ENCODE results near the gene CFAP299.
"Not testable (repeated sequence)": the region's sequence is repeated elsewhere in the genome, so short reads cannot be mapped to it uniquely, and the experiment has no call there.

CFAP299 gene

GRCh38 chr4:80335554-80336358, at the start of gene CFAP299:
CFAP299 (plus strand) TSS chr4:80335730.
- Histone ChIP-seq H3K9ac (ENCODE audit: low read length) (no peak within 1 kb of the TSS), H3K27me3 (ENCODE audit: control insufficient read depth, insufficient read depth, low read length) (peaks cover 19% of the 10 kb centered on the region)

GRCh38 chr4:80286451-80286850, 49.1 kb upstream of the CFAP299 start:
- Histone ChIP-seq H3K4me3 (ENCODE audit: low read length) (no peak overlapping the region), H3K4me1 (ENCODE audit: control insufficient read depth, low read depth, low read length) (no peaks in the 10 kb centered on the region), H3K27me3 (ENCODE audit: control insufficient read depth, insufficient read depth, low read length) (no peaks in the 10 kb centered on the region), H3K27ac (ENCODE audit: low read length) (no peak overlapping the region), H3K9me3 (ENCODE audit: control insufficient read depth, low read depth, low read length) (no peaks in the 10 kb centered on the region), H3K9ac (ENCODE audit: low read length) (no peak overlapping the region), H3K36me3 (ENCODE audit: control insufficient read depth, low read depth, low read length) (no peaks in the 10 kb centered on the region)

More at GRCh38 chr4:80335554-80336358, at the start of gene CFAP299:
- Histone ChIP-seq H3K27ac (ENCODE audit: low read length) (no peak within 1 kb of the TSS), H3K36me3 (ENCODE audit: control insufficient read depth, low read depth, low read length) (no peaks in the 10 kb centered on the region), H3K4me1 (ENCODE audit: control insufficient read depth, low read depth, low read length) (peaks cover 3% of the 10 kb centered on the region), H3K9me3 (ENCODE audit: control insufficient read depth, low read depth, low read length) (no peaks in the 10 kb centered on the region), H3K4me3 (ENCODE audit: low read length) (peak within 1 kb of the TSS; percentile 84)

GRCh38 chr4:80290665-80291064, 44.9 kb upstream of the CFAP299 start:
- H3K27me3 ChIP-seq (ENCODE audit: control insufficient read depth, insufficient read depth, low read length); H3K9me3 ChIP-seq (ENCODE audit: control insufficient read depth, low read depth, low read length); H3K4me3 ChIP-seq (ENCODE audit: low read length); H3K4me1 ChIP-seq (ENCODE audit: control insufficient read depth, low read depth, low read length); H3K27ac ChIP-seq (ENCODE audit: low read length); H3K36me3 ChIP-seq (ENCODE audit: control insufficient read depth, low read depth, low read length); H3K9ac ChIP-seq (ENCODE audit: low read length): not testable (repeated sequence)

- no peaks in the 10 kb centered on the region for H3K9me3 ChIP-seq (ENCODE audit: control insufficient read depth, low read depth, low read length)
- no peak overlapping the region for H3K27ac ChIP-seq (ENCODE audit: low read length)
- no peaks in the 10 kb centered on the region for H3K36me3 ChIP-seq (ENCODE audit: control insufficient read depth, low read depth, low read length)
- no peaks in the 10 kb centered on the region for H3K4me1 ChIP-seq (ENCODE audit: control insufficient read depth, low read depth, low read length)
- H3K4me3 ChIP-seq (ENCODE audit: low read length): no peak overlapping the region
- no peaks in the 10 kb centered on the region for H3K27me3 ChIP-seq (ENCODE audit: control insufficient read depth, insufficient read depth, low read length)
- no peak overlapping the region for H3K9ac ChIP-seq (ENCODE audit: low read length)
These were observed 41.3 kb upstream of the CFAP299 start for GRCh38 chr4:80294206-80294605.

- Histone ChIP-seq H3K4me3 (ENCODE audit: low read length) (no peak overlapping the region), H3K9ac (ENCODE audit: low read length) (no peak overlapping the region), H3K27ac (ENCODE audit: low read length) (no peak overlapping the region)
These were observed 40.2 kb upstream of the CFAP299 start for GRCh38 chr4:80295336-80295735.

GRCh38 chr4:80295826-80296225, 39.7 kb upstream of the CFAP299 start:
- Histone ChIP-seq H3K27me3 (ENCODE audit: control insufficient read depth, insufficient read depth, low read length) (no peaks in the 10 kb centered on the region), H3K9ac (ENCODE audit: low read length) (no peak overlapping the region), H3K4me1 (ENCODE audit: control insufficient read depth, low read depth, low read length) (no peaks in the 10 kb centered on the region), H3K36me3 (ENCODE audit: control insufficient read depth, low read depth, low read length) (no peaks in the 10 kb centered on the region), H3K9me3 (ENCODE audit: control insufficient read depth, low read depth, low read length) (no peaks in the 10 kb centered on the region), H3K4me3 (ENCODE audit: low read length) (no peak overlapping the region), H3K27ac (ENCODE audit: low read length) (no peak overlapping the region)

More at GRCh38 chr4:80295336-80295735, 40.2 kb upstream of the CFAP299 start:
- Histone ChIP-seq H3K9me3 (ENCODE audit: control insufficient read depth, low read depth, low read length) (no peaks in the 10 kb centered on the region), H3K27me3 (ENCODE audit: control insufficient read depth, insufficient read depth, low read length) (no peaks in the 10 kb centered on the region), H3K4me1 (ENCODE audit: control insufficient read depth, low read depth, low read length) (no peaks in the 10 kb centered on the region), H3K36me3 (ENCODE audit: control insufficient read depth, low read depth, low read length) (no peaks in the 10 kb centered on the region)

DNA sequence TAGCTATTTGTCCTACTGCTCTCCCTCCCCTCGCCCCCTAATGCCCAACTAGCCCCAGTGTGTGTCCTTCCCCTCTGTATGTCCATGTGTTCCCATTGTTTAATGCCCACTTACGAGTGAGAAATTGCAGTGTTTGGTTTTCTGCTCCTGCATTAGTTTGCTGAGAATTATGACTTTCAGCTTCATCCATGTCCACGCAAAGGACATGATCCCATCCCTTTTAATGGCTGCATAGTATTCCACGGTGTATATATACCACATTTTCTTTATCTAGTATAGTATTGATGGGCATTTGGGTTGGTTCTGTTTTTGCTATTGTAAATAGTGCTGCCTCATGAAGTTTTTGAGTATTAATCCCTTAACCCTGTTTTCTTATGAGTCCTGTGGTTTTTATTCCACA, 33.6 kb upstream of the CFAP299 start:
- no peaks in the 10 kb centered on the region for H3K27me3 ChIP-seq (ENCODE audit: control insufficient read depth, insufficient read depth, low read length)
- no peak overlapping the region for H3K4me3 ChIP-seq (ENCODE audit: low read length)
- H3K4me1 ChIP-seq (ENCODE audit: control insufficient read depth, low read depth, low read length): peaks cover 5% of the 10 kb centered on the region
- no peaks in the 10 kb centered on the region for H3K9me3 ChIP-seq (ENCODE audit: control insufficient read depth, low read depth, low read length)
- H3K36me3 ChIP-seq (ENCODE audit: control insufficient read depth, low read depth, low read length): no peaks in the 10 kb centered on the region
- H3K27ac ChIP-seq (ENCODE audit: low read length): no peak overlapping the region
- H3K9ac ChIP-seq (ENCODE audit: low read length): no peak overlapping the region

DNA sequence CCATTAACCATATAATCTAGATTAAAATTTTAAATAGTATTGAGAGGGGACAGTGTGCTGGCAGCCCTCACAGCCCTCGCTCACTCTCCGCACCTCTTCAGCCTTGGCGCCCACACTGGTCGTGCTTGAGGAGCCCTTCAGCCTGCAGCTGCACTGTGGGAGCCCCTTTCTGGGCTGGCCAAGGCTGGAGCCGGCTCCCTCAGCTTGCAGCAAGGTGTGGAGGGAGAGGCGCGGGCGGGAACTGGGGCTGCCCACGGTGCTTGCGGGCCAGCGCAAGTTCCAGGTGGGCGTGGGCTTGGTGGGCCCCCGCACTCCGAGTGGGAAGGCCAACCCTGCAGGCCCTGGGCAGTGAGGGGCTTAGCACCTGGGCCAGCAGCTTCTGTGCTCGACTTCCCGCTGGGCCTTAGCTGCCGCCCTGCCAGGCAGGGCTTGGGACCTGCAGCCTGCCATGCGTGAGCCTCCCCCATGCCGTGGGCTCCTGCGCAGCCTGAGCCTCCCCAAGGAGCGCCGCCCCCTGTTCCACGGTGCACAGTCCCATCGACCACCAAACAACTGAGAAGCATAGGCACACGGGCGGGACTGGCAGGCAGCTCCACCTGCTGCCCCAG, 32.8 kb upstream of the CFAP299 start:
- H3K9ac ChIP-seq (ENCODE audit: low read length): no peak overlapping the region

DNA sequence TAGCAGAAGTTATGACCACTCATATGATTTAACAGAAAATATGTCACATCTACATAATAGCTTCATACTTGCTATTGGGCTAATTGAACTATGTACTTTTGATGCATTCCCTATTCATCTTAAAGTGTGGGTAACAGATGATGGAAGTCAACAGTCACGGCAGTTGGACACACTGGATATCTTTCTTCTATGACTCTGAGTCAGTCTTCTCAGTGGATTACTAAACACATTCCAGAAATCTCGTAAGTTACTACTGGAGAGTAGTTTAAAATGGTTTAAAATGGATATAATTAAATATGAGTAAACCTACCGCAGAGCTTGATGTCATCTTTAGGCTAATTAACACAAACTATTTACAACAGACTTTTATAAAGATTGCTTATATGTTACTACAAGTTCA, 30.1 kb upstream of the CFAP299 start:
- Histone ChIP-seq H3K4me3 (ENCODE audit: low read length) (no peak overlapping the region), H3K9me3 (ENCODE audit: control insufficient read depth, low read depth, low read length) (no peaks in the 10 kb centered on the region), H3K9ac (ENCODE audit: low read length) (no peak overlapping the region), H3K36me3 (ENCODE audit: control insufficient read depth, low read depth, low read length) (no peaks in the 10 kb centered on the region), H3K4me1 (ENCODE audit: control insufficient read depth, low read depth, low read length) (peaks cover 19% of the 10 kb centered on the region), H3K27me3 (ENCODE audit: control insufficient read depth, insufficient read depth, low read length) (no peaks in the 10 kb centered on the region), H3K27ac (ENCODE audit: low read length) (no peak overlapping the region)

More for the DNA sequence above, 32.8 kb upstream of the CFAP299 start:
- no peak overlapping the region for H3K4me3 ChIP-seq (ENCODE audit: low read length)
- no peaks in the 10 kb centered on the region for H3K27me3 ChIP-seq (ENCODE audit: control insufficient read depth, insufficient read depth, low read length)
- H3K27ac ChIP-seq (ENCODE audit: low read length): no peak overlapping the region
- H3K4me1 ChIP-seq (ENCODE audit: control insufficient read depth, low read depth, low read length): peaks cover 11% of the 10 kb centered on the region
- no peaks in the 10 kb centered on the region for H3K36me3 ChIP-seq (ENCODE audit: control insufficient read depth, low read depth, low read length)
- no peaks in the 10 kb centered on the region for H3K9me3 ChIP-seq (ENCODE audit: control insufficient read depth, low read depth, low read length)

GRCh38 chr4:80306260-80306659, 29.3 kb upstream of the CFAP299 start:
- Histone ChIP-seq H3K4me1 (ENCODE audit: control insufficient read depth, low read depth, low read length) (peaks cover 19% of the 10 kb centered on the region), H3K4me3 (ENCODE audit: low read length) (no peak overlapping the region), H3K27ac (ENCODE audit: low read length) (no peak overlapping the region), H3K9me3 (ENCODE audit: control insufficient read depth, low read depth, low read length) (no peaks in the 10 kb centered on the region), H3K36me3 (ENCODE audit: control insufficient read depth, low read depth, low read length) (no peaks in the 10 kb centered on the region), H3K27me3 (ENCODE audit: control insufficient read depth, insufficient read depth, low read length) (no peaks in the 10 kb centered on the region), H3K9ac (ENCODE audit: low read length) (no peak overlapping the region)

- no peaks in the 10 kb centered on the region for H3K27me3 ChIP-seq (ENCODE audit: control insufficient read depth, insufficient read depth, low read length)
- H3K27ac ChIP-seq (ENCODE audit: low read length): no peak overlapping the region
- H3K4me1 ChIP-seq (ENCODE audit: control insufficient read depth, low read depth, low read length): peaks cover 19% of the 10 kb centered on the region
- H3K36me3 ChIP-seq (ENCODE audit: control insufficient read depth, low read depth, low read length): no peaks in the 10 kb centered on the region
- H3K9ac ChIP-seq (ENCODE audit: low read length): no peak overlapping the region
- H3K9me3 ChIP-seq (ENCODE audit: control insufficient read depth, low read depth, low read length): no peaks in the 10 kb centered on the region
- no peak overlapping the region for H3K4me3 ChIP-seq (ENCODE audit: low read length)
These were observed 28.3 kb upstream of the CFAP299 start for GRCh38 chr4:80307183-80307735.

All from iPS-18a (cell line).